ENCODE results near the gene MYBBP1A. TPM values are rescaled to one million over a fixed set of nuclear protein-coding genes. Genes with fewer than 3 reads are reported as not detected.

MYBBP1A gene
- total RNA-seq, 1 experiment from 2014 or later = 45.3 TPM

- DNase-seq (ENCODE audit: low read depth) = peak; percentile 63
Measured at GRCh38 chr17:4573669-4574068, 18.5 kb upstream of the MYBBP1A start.

DNA sequence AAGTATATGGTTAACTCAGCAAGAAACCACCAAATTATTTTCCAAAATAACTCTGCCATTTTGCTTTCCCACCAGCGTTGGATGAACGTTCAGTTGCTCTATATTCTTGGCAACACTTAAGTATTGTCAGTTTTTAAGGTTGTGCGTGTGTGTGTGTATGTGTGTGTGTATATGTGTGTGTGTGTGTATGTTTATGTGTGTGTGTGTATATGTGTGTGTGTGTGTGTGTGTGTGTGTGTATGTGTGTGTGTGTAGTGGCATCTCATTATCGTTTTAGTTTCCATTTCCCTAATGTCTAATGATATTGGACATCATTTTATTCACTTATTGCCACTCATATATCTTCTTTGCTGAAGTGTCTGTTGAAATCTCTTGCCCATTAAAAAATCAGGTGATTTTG lies 17.9 kb upstream of the MYBBP1A start:
- DNase-seq (ENCODE audit: low read depth) = no peak

GRCh38 chr17:4572131-4572530 lies 16.9 kb upstream of the MYBBP1A start:
- DNase-seq (ENCODE audit: low read depth) = no peak

DNA sequence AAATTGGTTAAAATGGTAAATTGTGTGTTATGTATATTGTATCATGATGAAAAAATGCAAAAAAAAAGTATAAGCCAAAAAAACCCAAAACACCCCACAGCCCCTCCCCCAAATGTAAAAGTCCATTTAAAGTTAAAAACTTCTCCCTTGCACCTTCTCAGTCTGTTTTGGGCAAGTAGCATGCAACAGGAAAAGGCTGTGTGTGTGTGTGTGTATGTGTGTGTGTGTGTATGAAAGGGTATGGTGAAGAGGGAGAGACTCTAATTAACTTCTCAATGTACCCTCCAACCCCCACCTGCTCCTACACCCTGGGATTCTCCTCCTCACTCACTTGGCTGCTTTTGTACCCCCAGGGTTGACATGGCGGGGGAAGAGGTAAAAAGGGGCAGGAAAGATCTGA lies 14.4 kb upstream of the MYBBP1A start:
- DNase-seq (ENCODE audit: low read depth) = no peak

DNA sequence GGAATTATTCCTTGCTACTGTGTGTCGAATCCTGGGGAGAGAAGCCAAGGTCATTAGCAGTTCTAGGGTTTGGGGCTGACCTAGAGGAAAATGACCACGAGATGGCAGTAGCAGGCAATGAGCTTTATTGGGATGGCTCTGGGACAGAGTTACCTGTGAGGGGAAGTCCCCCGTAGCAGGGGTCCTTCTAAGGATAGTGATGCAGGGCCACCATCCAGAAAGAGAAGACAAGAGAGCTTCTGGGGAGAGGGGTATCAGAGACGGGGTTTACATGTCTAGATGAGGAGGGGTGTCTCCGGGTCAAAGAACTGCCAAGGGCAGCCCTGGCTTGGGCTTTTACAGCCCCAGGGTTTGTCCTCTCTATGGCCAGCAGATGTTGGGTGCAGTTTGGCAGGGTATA lies 11.6 kb upstream of the MYBBP1A start:
- peak; percentile 60 for DNase-seq (ENCODE audit: low read depth)

DNA sequence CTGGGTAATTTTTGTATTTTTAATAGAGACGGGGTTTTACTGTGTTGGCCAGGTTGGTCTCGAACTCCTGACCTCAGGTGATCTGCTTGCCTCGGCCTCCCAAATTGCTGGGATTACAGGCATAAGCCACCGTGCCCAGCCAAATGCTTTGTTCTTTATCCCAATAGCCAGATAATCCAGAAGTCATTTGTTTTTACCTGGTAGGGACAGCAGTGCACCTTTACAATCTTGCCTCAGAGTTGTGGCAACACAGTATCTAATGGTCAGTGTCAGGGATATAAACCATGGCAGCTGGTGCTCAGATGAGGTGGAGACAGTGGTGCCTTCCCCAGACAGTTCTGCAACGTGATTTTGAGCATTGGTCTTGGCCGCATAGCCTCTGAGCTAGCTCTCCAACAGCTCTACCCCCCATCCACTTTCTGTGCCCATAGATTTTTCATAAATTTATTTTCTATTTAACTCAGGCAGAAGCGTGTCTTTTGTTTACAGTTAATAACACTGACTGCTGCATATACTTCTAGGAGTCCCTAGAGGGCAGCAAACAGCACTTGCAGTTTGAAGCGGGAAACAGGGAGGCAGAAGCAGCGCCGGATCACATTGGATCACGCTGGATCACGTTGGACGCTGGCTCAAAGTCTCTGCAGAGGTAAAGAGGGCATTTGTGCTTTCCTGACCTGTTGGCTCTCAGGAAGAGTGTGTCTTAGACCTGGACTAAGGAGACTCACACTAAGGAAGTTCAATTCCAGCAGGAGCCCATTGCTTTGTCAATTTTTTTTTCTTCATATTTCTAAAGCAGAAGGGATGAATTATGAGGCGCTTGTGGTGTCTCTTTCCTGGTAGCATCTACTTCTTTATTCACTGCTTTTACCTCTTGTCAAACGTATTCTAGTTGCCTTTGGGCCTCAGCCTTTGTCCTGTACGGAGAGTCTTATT lies 10.3 kb upstream of the MYBBP1A start:
- DNase-seq (ENCODE audit: low read depth) = peak; percentile 79

GRCh38 chr17:4562015-4562969 lies 7.1 kb upstream of the MYBBP1A start:
- peak; percentile 12 for DNase-seq (ENCODE audit: low read depth)

- DNase-seq (ENCODE audit: low read depth) = no peak
Measured at GRCh38 chr17:4560837-4561256, 5.7 kb upstream of the MYBBP1A start.

DNA sequence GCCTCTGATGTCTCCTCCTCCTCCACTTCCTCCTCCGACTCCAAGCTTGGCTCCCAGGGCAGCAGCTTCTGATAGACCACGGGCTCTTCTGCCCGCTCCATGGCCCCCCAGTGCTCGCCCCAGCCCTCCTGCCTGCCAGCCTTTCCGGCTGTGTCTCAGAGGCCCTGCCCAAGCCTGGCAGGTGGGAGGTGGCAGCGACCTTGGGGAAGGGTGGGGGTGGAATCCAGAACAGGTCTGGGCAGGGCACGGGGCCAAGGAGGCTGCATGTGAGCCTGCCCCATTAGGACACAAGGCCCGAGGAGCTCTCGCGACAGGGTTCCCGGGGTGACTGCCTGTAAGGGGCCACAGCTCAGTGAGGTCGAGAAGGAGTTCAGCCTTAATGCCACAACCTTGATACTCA lies 5.2 kb upstream of the MYBBP1A start, which contains the start of gene GGT6:
Gene GGT6, minus strand, starts transcription at position 157 of the 400 bp plus-strand sequence. Its CDS starts 56 bp downstream, at position 101.
- no peak for DNase-seq (ENCODE audit: low read depth)

GRCh38 chr17:4559966-4560365 lies 4.8 kb upstream of the MYBBP1A start:
- DNase-seq (ENCODE audit: low read depth) = no peak

DNA sequence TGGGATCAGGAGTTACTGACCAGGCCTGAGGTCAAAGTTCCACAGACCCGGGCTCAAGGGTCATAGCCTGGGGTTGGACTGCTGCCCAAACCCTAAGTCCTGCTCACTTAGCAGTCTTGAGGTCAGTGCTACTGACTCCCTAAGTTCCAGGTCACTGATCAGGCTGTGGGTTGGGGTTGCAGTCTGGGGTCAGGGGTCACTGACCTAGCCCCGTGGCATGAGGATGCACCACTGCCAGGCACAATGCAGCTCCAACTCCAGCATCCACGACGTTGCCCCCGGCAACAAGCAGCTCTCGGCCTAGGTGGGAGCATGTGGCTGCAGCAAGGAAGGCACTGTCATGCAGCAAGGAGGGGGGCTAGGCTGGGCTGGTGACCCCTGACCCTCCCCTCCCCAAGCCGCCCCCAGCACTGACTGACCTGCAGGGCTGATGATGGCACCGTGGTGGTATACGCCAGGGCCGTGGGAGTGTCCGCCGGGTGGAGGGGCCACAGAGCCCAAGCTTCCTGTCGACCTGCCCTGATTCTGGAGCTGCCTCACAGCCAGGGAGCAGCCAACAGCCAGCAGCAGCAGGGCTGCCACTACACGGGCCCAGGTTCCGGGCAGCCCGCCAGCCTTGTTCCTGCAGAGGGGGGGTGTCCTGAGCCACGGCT lies 4.1 kb upstream of the MYBBP1A start:
- DNase-seq (ENCODE audit: low read depth) = no peak

- no peak for DNase-seq (ENCODE audit: low read depth)
Measured at GRCh38 chr17:4558347-4558971, 3.3 kb upstream of the MYBBP1A start.

DNA sequence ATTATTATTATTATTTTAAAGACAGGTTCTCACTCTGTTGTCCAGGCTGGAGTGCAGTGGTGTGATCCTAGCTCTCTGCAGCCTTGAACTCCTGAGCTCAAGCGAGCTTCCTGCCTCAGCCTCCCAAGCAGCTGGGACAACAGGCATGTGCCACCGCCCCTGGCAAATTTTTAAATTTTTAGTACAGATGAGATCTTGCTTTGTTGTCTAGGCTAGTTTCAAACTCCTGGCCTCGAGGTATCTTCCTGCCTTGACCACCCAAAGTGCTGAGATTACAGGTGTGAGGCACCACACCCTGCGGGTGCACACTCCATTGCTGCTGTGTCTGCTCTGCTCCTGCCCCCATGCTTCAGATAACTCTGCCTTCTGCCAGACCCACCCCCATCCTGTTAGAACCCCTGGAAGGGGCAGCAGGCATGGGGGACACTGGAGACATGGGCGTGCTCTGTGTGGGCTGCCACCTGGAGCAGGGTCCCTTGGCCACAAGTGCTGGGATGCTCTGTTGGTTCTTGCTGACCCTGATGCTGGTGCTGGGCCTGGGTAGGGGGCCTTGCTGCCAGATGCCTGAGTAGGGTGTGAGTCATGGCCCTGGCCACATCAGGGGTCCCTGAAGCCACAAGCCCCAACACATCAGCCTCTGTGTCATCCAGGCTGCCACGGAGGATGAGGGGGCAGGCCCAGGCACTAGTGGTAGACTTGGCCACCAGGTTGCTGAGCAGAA lies 2.6 kb upstream of the MYBBP1A start:
- DNase-seq (ENCODE audit: low read depth) = no peak

GRCh38 chr17:4556996-4557395 lies 1.8 kb upstream of the MYBBP1A start:
- DNase-seq (ENCODE audit: low read depth) = no peak

DNA sequence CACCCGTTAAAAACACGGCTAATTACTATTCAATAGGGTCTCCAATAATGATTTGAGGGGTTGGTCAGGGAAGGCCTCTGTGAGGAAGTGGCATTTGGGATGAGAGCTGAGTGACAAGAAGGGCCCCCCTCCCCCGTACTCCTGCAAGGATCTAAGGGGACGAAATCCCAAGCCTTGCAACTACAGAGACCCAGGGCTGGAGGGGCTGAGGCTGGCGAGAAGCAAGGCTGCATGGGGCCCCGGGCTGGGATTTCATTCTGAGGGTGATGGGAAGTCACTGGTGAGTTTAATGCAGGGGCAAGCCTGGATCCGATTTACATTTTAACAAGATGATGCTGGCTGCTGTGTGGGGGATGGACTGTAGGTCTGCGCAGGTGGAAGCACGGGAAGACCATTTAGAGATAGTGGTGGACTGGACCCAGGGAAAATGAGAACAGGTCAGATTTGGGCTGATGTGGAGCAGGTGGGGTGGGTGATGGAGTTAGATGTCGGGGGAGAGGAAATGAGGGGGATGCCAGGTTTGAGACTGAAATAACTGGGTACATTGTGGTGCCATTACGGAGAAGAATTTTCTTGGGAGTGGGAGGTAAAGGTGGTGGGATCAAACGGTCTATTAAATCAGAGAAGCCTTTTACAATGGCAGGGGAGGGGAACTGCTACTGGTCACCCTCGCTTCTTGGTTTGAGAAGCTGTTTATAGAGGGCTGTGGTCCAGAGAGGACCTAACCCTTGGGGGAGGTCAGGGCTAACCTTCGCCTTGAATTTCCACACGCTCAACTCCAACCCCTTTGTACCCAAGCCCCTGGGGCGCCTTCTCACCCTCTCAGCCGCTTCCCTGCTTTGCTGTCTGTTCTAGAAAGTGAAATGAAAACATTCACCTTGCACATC lies 932 bp upstream of the MYBBP1A start:
- DNase-seq (ENCODE audit: low read depth) = no peak

GRCh38 chr17:4554441-4554996 lies 665 bp downstream of the MYBBP1A start:
- no peak for DNase-seq (ENCODE audit: low read depth)

DNA sequence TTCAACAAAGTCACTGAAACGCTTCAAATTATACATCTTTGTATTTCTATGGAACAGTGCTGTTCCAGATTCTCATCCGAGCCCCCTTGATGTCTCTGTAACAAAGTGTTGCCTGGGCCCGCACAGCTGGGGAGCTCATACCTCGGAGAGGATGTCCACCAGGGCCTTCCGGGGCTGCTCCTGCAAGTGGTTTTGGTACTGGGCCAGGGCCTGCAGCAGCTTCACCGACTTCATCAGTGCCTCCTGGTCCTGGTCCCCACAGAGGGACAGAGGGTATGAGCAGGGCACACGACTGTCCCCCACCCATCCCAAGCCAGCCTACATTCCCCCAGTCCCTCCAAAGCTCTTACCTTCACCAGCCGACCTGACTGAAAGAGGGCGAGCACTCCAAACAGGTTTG lies 1.5 kb downstream of the MYBBP1A start:
- DNase-seq (ENCODE audit: low read depth) = no peak

GRCh38 chr17:4551796-4552525 lies 3.2 kb downstream of the MYBBP1A start:
- DNase-seq (ENCODE audit: low read depth) = no peak

GRCh38 chr17:4551141-4551540 lies 4.0 kb downstream of the MYBBP1A start:
- no peak for DNase-seq (ENCODE audit: low read depth)
